ENCODE data around the gene BEAN1.
"Not testable (repeated sequence)": the region's sequence is repeated elsewhere in the genome, so short reads cannot be mapped to it uniquely, and the experiment has no call there.

Gene BEAN1

GRCh38 chr16:66510711-66511601 lies 83.9 kb downstream of the BEAN1 start:
- no peak for DNase-seq

DNA sequence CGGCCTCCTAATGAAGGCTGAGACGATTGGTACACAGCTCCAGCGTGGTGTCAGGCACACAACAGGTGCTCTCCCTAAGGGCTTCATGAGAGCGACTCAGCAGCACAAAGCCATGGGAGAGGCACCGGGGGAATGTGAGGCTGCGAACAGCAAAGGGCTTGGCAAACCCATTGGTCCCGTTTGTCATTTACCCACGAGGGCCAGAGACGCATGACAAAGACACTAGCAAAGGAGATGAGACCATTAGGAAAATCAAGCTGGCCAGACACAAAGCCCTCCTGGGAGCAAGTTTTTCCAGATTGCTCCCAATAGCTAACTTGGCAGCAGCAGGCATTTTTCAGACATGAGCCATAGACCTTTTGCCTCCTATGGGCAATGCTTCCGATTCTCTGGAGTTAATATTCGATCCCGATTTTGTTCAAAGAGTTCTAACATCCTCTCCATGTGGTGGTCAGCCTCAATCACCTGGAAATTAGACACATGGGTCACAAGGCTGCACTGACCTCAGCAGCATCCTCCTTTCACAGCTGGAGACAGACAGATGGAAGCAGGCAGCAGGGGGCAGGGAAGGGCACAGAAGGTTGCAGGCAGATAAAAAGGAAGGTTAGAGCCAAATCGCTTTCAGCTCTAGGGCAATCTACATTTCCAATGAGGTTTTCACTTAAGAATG lies 84.6 kb downstream of the BEAN1 start:
- DNase-seq = no peak

DNA sequence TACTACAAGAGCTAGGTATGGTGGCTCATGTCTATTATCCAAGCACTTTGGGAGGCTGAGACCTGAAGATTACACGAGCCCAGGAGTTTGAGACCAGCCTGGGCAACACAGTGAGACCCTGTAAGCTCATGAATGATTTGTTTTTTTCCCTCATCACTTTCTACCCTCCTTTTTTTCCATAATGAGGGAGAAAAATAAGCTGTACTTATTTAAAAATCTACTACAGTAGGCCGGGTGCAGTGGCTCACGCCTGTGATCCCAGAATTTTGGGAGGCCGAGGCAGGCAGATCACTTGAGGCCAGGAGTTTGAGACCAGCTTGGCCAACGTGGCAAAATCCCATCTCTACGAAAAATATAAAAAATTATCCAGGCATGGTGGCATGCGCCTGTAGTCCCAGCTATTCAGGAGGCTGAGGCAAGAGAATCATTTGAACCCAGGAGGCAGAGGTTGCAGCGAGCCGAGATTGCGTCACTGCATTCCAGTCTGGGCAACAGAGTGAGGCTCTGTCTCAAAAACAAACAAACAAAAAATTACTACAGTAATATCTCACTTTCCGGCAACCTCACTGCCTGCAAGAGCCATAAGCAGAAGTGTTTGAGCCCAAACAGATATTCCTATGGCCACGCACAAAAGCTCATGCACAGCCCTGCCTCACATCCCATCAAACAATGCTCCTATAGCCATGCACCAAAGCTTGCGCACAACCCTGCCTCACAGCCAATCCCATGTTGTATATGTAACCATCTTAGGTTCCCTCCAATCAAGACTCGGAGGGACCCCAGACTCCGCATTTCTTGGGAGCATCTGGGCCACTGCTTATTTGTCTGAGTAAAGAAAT lies 85.4 kb downstream of the BEAN1 start:
- DNase-seq = no peak

GRCh38 chr16:66513111-66513723 lies 86.1 kb downstream of the BEAN1 start:
- DNase-seq = no peak

DNA sequence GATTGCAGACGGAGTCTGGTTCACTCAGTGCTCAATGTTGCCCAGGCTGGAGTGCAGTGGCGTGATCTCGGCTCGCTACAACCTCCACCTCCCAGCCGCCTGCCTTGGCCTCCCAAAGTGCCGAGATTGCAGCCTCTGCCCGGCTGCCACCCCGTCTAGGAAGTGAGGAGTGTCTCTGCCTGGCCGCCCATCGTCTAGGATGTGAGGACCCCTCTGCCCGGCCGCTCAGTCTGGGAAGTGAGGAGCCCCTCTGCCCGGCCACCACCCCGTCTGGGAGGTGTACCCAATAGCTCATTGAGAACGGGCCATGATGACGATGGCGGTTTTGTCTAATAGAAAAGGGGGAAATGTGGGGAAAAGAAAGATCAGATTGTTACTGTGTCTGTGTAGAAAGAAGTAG lies 87.3 kb downstream of the BEAN1 start:
- not testable (repeated sequence) for DNase-seq

DNA sequence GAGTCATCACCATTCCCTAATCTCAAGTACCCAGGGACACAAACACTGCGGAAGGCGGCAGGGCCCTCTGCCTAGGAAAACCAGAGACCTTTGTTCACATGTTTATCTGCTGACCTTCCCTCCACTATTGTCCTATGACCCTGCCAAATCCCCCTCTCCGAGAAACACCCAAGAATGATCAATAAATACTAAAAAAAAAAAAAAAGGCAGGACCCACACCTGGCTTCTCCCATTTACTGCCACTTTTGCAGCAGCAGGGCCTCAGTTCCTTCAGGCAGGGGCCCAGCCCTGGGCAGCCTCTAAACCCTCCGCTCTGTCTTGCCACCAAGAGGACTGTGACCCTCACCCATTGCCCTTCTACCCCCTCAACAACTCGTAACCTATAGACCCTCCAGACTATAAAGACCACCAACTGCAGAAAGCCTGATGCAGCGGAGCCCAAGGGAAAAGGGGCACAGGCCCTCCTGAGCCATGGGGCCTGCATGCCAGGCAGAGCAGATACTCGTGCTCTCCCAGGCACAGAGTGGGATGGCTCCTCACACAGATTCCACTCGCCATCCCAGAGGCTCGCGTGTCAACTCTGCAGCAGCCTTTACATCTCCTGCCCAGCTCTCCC lies 88.0 kb downstream of the BEAN1 start:
- not testable (repeated sequence) for DNase-seq

DNA sequence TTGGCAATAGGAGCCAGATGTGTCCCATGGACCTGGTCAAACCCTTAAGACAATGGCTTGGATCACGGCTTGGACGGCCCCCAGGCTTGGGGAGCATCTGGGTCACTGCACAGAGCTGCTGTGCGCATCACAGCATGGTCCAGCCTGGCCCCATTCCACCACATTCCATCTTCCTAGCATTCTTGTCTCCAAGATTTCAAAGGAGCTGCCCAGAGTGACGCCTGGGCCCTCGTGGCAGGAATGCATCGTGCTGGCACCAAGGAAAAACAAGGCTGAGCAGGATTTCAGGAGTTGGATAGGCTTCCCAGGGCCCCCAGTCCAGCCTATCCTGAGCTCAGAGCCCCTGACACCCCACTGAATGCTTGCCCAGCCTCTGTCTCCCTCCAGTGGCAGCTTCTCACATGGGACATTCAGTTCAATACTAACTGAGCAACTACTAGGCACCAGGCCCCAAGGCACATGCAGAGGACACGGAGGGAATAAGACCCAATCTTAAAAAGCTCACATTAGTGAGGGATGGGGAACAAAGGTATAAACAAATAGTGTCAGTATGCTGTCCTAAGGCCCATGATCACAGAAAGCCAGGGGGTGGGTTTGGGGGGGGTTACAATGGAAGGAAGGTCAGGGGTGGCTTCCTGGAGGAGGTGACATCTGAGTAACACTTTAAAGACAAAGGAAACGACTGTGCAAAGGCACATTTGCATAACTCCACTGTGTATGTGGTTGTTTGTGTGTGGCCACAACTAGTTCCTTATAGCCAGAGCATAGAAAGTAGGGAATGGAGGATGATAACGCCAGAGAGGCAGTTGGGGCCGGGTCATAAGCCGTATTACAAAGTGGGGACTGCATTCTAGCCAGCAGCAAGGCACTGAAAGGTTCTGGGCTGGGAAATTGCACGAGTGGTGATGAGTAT lies 88.8 kb downstream of the BEAN1 start:
- peak; percentile 28 for DNase-seq

- no peak for DNase-seq
Observed at GRCh38 chr16:66516509-66516807, 89.4 kb downstream of the BEAN1 start.

DNA sequence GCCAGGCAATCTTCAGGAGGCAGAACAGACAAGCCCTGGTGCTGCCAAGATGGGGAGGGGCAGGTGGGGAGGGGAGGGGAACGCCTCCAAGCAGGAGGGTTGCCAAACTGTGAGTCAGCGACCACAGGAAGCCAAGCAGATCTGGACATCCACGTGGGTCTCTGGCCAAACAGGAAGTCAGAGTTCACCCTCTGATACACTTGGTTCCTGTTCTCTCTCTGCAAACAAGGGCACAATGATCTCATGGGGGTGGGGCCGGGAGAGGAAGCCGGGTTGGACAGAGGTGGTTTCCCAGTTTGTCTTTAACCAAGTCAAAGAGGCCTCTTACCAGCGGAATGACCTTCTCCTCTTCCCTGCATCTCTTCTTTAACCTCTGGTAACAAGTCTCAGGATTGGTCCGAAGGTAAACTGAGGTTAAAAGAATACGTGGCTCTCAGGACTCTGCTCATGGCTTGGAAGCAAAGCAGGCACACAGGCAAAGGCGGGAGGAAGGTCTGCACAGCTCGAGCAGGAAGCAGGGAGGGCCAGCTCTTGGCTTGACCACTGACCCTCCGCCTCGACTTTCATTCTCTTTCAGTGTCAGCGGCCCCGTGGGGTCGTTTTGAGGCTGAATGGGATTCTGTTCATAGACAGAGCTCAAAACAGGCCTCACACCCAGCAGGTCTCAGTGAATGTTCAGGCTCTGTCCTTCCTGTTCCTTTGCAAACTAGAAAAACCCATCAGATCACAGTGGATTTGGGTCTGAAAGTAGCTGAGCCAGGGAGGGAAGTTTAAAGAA lies 89.9 kb downstream of the BEAN1 start:
- DNase-seq = peak; percentile 79

DNA sequence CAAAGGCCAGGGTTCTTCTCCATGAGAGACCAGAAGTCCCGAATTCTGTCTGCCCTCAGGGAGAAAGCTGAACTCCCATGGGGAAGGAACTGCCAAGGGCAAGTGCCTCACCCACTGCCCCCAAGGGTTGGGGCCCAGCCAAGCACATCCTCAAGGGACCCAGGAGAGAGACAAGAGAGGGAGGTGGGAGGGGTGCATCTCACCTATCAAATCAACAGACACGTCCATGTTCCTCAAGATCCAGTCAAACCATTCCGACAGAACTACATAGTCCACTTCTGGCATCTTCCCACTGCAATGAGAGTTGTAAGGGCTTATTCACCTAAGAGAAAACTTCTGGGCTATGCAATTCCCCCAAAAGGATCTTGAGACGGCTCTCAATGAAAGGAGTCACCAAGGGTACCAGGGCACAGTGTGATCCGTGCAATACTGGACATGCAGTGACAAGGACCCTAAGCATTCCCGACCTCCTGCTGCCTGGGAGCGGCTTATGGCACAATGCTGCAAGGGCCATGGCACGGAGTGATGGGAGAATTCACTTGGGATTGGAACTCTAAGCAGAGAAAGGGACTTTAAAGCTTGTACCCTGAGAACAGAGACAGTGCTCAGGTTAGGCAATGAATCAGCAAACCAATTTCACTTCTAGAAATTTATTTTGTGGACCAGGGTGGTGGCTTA lies 90.6 kb downstream of the BEAN1 start:
- DNase-seq = no peak

GRCh38 chr16:66519482-66520373 lies 92.6 kb downstream of the BEAN1 start:
- no peak for DNase-seq

DNA sequence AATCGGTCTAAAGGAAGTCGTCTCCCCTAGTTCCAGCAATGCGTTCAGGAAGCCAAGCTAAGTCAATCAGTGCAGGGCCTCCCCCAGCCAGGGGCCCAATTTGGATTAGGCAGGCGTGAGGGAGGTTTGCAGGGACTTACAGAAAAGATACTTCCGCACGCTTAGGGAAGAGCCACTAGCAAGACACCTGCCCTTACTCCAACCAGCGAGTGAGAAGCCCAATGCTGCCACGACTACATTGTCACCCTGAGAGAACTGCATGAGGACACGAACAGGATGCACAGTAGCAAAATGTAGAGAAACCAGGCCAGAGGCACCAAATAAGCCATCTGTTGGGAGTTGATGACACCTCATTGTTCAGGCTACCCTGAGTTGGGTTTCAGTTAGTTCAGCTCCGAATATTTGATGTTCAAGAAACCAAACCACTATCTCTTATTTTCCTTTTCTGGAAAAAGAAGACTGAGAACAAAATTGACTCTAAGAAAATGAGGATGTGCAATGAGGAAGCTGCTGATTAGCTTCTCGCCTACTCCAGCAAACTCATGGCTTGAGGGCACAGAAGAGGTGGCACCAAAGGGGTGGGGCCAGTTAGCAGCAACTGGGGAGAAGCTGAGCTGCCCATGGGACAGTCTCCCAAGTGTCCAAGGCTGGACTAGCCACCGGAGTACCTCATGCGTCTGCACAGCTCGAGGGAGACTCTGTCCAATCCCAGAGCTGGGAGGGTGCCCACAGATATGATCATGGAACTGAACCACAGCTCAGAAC lies 93.5 kb downstream of the BEAN1 start:
- DNase-seq = no peak

- no peak for DNase-seq
Observed at GRCh38 chr16:66521252-66521713, 94.2 kb downstream of the BEAN1 start.

GRCh38 chr16:66521951-66522771 lies 95.1 kb downstream of the BEAN1 start:
- DNase-seq = peak; percentile 15

DNA sequence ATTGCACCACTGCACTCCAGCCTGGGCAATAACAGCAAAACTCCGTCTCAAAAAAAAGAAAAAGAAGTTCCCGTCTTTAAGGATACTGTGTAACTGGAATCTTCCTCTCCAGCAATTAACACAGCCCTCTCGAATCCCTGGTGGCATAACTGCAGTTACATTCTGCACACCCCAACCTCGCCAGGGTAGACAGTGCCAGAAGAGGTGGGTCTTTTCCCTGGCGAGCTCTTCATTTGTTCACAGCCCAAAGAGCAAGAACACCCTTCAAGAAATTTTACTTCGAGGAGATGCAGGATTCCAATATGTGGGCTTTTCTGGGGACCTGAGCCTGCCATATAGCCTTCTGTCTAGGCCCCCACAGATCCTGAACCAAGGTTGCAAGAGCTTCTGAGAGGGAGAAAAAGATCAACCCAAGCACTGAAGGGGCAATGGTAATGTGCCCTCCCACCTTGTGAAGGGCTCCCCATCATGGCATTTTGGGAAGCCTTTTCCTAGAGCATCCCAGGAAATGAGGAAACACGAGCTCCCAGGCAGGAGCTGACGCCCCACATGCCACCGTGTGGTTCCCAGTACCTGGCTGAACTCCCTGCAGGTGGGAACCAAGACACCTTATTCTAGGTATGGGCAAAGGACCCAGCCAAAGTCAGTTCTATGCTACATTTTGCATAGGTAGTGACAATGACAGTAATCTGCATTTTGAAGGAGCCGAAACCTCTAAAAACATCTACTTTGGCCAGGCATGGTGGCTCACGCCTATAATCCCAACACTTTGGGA lies 95.9 kb downstream of the BEAN1 start:
- no peak for DNase-seq

DNA sequence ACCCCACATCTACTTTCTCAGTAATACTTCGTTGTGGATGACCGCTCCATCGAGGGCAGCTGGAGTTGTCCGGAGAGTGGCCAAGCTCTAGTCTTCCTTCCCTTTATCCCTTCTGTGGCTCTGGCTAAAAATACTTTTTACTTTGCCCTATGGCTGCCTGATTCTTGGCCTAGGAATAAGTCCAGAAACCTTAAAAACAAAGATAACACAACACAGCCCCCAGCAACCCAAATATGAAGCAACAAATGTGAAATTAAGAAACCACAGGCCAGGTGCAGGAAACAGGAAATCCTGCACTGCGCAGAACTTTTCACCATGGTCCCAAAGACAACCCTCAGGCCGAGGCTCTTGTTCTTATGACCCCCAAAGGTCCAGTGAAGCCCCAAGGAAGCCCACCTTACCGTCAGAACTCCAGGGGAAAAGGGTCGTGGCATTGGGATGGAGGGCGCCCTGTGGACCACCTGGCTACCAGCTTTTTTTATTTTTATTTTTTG lies 96.8 kb downstream of the BEAN1 start:
- no peak for DNase-seq
